HepG2 (cell line): ENCODE measurements around the gene ZSCAN20. TPM values are rescaled to one million over a fixed set of nuclear protein-coding genes. Genes with fewer than 3 reads are reported as not detected.

Source experiments
- ATAC-seq: fragments of 200-7000 bp; cut with Tn5 transposase; 3 replicates; pipeline ENCODE4 v1.9.1; 2020; ENCODE audit warnings: mild to moderate bottlenecking, moderate library complexity
- BruUV-seq: library from RNA; stranded (reverse); fragments of 400-500 nt; replicated peaks from 2 replicates; lab custom pipeline; 2021; lab: Mats Ljungman, UMichigan
- CTCF ChIA-PET: fragments of 300-600 bp; formaldehyde crosslinking; extraction: SDS; loops from one replicate; lab custom pipeline; 2021; ENCODE audit warnings: low total read pairs, inconsistent platforms, low intra/inter-chr PET ratio; lab: Yijun Ruan, JAX
- POLR2A ChIA-PET: fragments of 350-600 bp; sonication (Branson Sonifier 250); formaldehyde crosslinking; loops from one replicate; lab custom pipeline; 2020; ENCODE audit warnings: antibody characterized with exemption, inconsistent platforms; lab: Yijun Ruan, JAX
- DNase-seq: peaks from one replicate; pipeline ENCODE4 v3.0.0-alpha.2; 2015; ENCODE audit warnings: low spot score
- FAIRE-seq: peaks from 3 replicates; lab custom pipeline; 2011; peaks lifted over from hg19 to GRCh38; lab: Jason Lieb, UNC
- H2AFZ ChIP-seq: one replicate; pipeline ENCODE4 v1.6.1; 2011; ENCODE audit warnings: low read length, inconsistent platforms
- H3K27ac ChIP-seq: fragments of 300-600 bp; 3 replicates; pipeline ENCODE4 v1.8.0; 2011; ENCODE audit warnings: mixed run types, mild to moderate bottlenecking, mixed read lengths, low read length, inconsistent platforms; ENCODE audit not compliant: insufficient read depth; ENCODE audit errors: extremely low read length
- H3K27me3 ChIP-seq, 2 experiments: fragments of 200-600 bp in 1 of 2; 2 replicates in 1 of 2; 3 replicates in 1 of 2; pipeline versions ENCODE4 v1.6.0 to v1.8.0; 2011; ENCODE audit warnings: low read length in 2 of 2, mild to moderate bottlenecking in 2 of 2, moderate library complexity in 2 of 2, inconsistent platforms in 1 of 2; ENCODE audit not compliant: insufficient read depth in 2 of 2, control insufficient read depth in 1 of 2
- H3K36me3 ChIP-seq, 2 experiments: fragments of 200-600 bp in 1 of 2; replicated peaks in 1 of 2; 2 replicates in 1 of 2; 3 replicates in 1 of 2; pipeline versions ENCODE4 v1.5.1 to v1.8.0; 2011; ENCODE audit warnings: low read length in 2 of 2, inconsistent platforms in 1 of 2; ENCODE audit not compliant: insufficient read depth in 2 of 2, control insufficient read depth in 1 of 2
- H3K4me1 ChIP-seq: 2 replicates; pipeline ENCODE4 v1.5.1; 2012; ENCODE audit warnings: low read length, inconsistent platforms; ENCODE audit not compliant: insufficient read depth
- H3K4me2 ChIP-seq: 2 replicates; pipeline ENCODE4 v1.6.0; 2011; ENCODE audit warnings: low read depth, low read length, inconsistent platforms
- H3K4me3 ChIP-seq, 3 experiments: fragments of 200-600 bp in 1 of 3; sonication (generic), shearing (Covaris generic) in 1 of 3; replicated peaks in 1 of 3; 2 replicates each; pipeline ENCODE4 v1.5.1; 2011 to 2016; ENCODE audit warnings: low read length in 3 of 3, inconsistent platforms in 2 of 3, low read depth in 2 of 3, mild to moderate bottlenecking in 2 of 3, control low read depth in 1 of 3, mixed read lengths in 1 of 3; ENCODE audit not compliant: insufficient read depth in 1 of 3
- H3K79me2 ChIP-seq: one replicate; pipeline ENCODE4 v1.6.1; 2011; ENCODE audit warnings: low read length, inconsistent platforms; ENCODE audit not compliant: insufficient read depth
- H3K9ac ChIP-seq: 2 replicates; pipeline ENCODE4 v1.6.0; 2011; ENCODE audit warnings: mild to moderate bottlenecking, low read depth, low read length, inconsistent platforms; ENCODE audit not compliant: insufficient read depth
- H3K9me3 ChIP-seq: 2 replicates; pipeline ENCODE4 v1.5.1; 2012; ENCODE audit warnings: mild to moderate bottlenecking, low read length
- H4K20me1 ChIP-seq: 2 replicates; pipeline ENCODE4 v1.6.0; 2011; ENCODE audit warnings: inconsistent platforms, mild to moderate bottlenecking, low read length, moderate library complexity; ENCODE audit not compliant: insufficient read depth
- CTCF ChIP-seq: sonication (generic); formaldehyde crosslinking; IDR thresholded peaks from 2 replicates; pipeline ENCODE4 v1.5.0; 2020; ENCODE audit warnings: mild to moderate bottlenecking, missing genetic modification reagents, moderate library complexity
- MIER2 ChIP-seq: IDR thresholded peaks from 2 replicates; pipeline ENCODE4 v1.6.1; 2016; ENCODE audit warnings: missing biosample characterization, missing genetic modification reagents
- NFYB ChIP-seq: sonication (generic); formaldehyde crosslinking; IDR thresholded peaks from 2 replicates; pipeline ENCODE4 v1.4.0; 2020; ENCODE audit warnings: missing genetic modification reagents
- NFYC ChIP-seq: IDR thresholded peaks from 2 replicates; pipeline ENCODE4 v1.6.1; 2016; ENCODE audit warnings: missing genetic modification reagents, missing compliant biosample characterization
- PBX2 ChIP-seq: IDR thresholded peaks from 2 replicates; pipeline ENCODE4 v1.6.1; 2016; ENCODE audit warnings: control low read depth
- RERE ChIP-seq: IDR thresholded peaks from 2 replicates; pipeline ENCODE4 v1.6.1; 2016; ENCODE audit warnings: low read depth, missing genetic modification reagents, missing compliant biosample characterization
- SP1 ChIP-seq, 2 experiments: fragments of 450-650 bp in 1 of 2; sonication (generic) in 1 of 2; formaldehyde crosslinking in 1 of 2; IDR thresholded peaks; 2 replicates each; pipeline versions ENCODE4 v1.4.0 to v1.6.1; 2016 to 2020; ENCODE audit warnings: missing genetic modification reagents in 1 of 2
- SP4 ChIP-seq: sonication (generic); formaldehyde crosslinking; IDR thresholded peaks from 2 replicates; pipeline ENCODE4 v1.8.1; 2023; ENCODE audit warnings: mild to moderate bottlenecking, missing genetic modification reagents
- ZBTB2 ChIP-seq: sonication (generic); formaldehyde crosslinking; IDR thresholded peaks from 2 replicates; pipeline ENCODE4 v1.8.0; 2022; ENCODE audit warnings: low read depth, missing genetic modification reagents
- ZNF777 ChIP-seq: sonication (generic); formaldehyde crosslinking; IDR thresholded peaks from 2 replicates; pipeline ENCODE4 v1.4.0; 2020; ENCODE audit warnings: missing genetic modification reagents
- WGBS: methylation state at CpG from one replicate; pipeline ENCODE4 v1.1.6; 2017; ENCODE audit warnings: low lambda C conversion rate; 5-methylcytosine and 5-hydroxymethylcytosine counted together
- in situ Hi-C: cut with HindIII; loops from 2 replicates; pipeline ENCODE4 v1.10.0; 2017; ENCODE audit warnings: low pct_unique_long_range_greater_than_20kb; ENCODE audit not compliant: extremely low pct_ligation_motif_present
- intact Hi-C: fragments of 100-400 bp; cut with micrococcal nuclease; formaldehyde crosslinking; loops from one replicate; pipeline ENCODE4 v1.10.0; 2022; ENCODE audit not compliant: unreplicated experiment
- polyA plus RNA-seq, 8 experiments: library from polyadenylated mRNA; depleted of rRNA in 3 of 8; stranded (reverse) in 7 of 8; unstranded in 1 of 8; fragments of >200 nt; fragmentation: Illumina TruSeq in 4 of 8; extraction: Trizol in 4 of 8; gene quantifications; 2 replicates each; pipeline versions ENCODE4 v1.2.1 to v1.2.3, GENCODE V29; 2011 to 2016; ENCODE audit warnings: low read depth in 4 of 8, missing spikeins in 1 of 8, mixed read lengths in 1 of 8; ENCODE audit not compliant: insufficient read depth in 1 of 8
- total RNA-seq, 5 experiments: library from RNA; depleted of rRNA; stranded (reverse); fragments of >200 nt; fragmentation: Illumina TruSeq; extraction: Trizol; gene quantifications; 2 replicates each; pipeline ENCODE4 v1.2.3, GENCODE V29; 2016; ENCODE audit warnings: low read depth in 1 of 5
- TF ChIP-seq, protein P1 (sequence below): sonication (generic); formaldehyde crosslinking; conservative IDR thresholded peaks from 2 replicates; pipeline ENCODE4 v1.4.0; 2020; ENCODE audit warnings: missing genetic modification reagents

Gene ZSCAN20
- total and polyA plus RNA-seq, 2 of the 13 experiments (the other 11 are each of a cell fraction or from before 2014, with no cell fraction given): 1.1 to 2.8 TPM

GRCh38 chr1:33430692-33431593, 41.5 kb upstream of the ZSCAN20 start, which contains the start of gene PHC2:
TSS of gene PHC2 (minus strand) at chr1:33431095. CDS start at chr1:33375539, 55,556 bp downstream.
- ATAC-seq (peak; percentile 97), DNase-seq (peak; percentile 91), FAIRE-seq (no peak)
- intact Hi-C loops (no loop called here), in situ Hi-C loops (no loop called here)
- Histone ChIP-seq H3K36me3 (no peaks in the 10 kb centered on the region), H3K9ac (no peak within 1 kb of the TSS; the same call in 1 of the 2 replicates), H3K27ac (no peak within 1 kb of the TSS), H3K4me3 (peak within 1 kb of the TSS; percentile 49 to 73 (median 67)), H3K27me3 (peaks cover 0 to 28% of the 10 kb centered on the region in 2 experiments; a peak in 2 of 5 replicates), H3K4me2 (peak within 1 kb of the TSS; percentile 91), H3K79me2 (no peaks in the 10 kb centered on the region), H3K4me1 (peaks cover 28% of the 10 kb centered on the region), H4K20me1 (no peaks in the 10 kb centered on the region), H2AFZ (no peak within 1 kb of the TSS), H3K9me3 (no peaks in the 10 kb centered on the region)
- ChIA-PET CTCF (no interaction called here), POLR2A (no interaction called here)
- WGBS: 7% methylated on average over 8 of the region's 91 CpGs
- no TSS peak for BruUV-seq
- TF ChIP-seq ZNF777 (CRISPR knock-in tag) (peak; percentile 61; the same call in 1 of the 2 replicates), ZBTB2 (CRISPR knock-in tag) (0 out of 2 replicates have a peak, but pooled peaks have one; percentile 42), RERE (CRISPR knock-in tag) (no peak), SP1 (IDR thresholded peaks at IDR 0.05) (no peak), SP1 (CRISPR knock-in tag; IDR thresholded peaks at IDR 0.05) (peak; percentile 81), CTCF (CRISPR knock-in tag) (peak; percentile 41), NFYB (CRISPR knock-in tag) (peak; percentile 67), PBX2 (CRISPR knock-in tag) (no peak), MIER2 (no peak), SP4 (peak; percentile 64), NFYC (CRISPR knock-in tag) (peak; percentile 84)
- TF ChIP-seq, protein P1, sequence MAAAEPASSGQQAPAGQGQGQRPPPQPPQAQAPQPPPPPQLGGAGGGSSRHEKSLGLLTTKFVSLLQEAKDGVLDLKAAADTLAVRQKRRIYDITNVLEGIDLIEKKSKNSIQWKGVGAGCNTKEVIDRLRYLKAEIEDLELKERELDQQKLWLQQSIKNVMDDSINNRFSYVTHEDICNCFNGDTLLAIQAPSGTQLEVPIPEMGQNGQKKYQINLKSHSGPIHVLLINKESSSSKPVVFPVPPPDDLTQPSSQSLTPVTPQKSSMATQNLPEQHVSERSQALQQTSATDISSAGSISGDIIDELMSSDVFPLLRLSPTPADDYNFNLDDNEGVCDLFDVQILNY (CRISPR knock-in tag): no peak
